Measurements from ENCODE around the gene RPS3. TPM values are rescaled to one million over a fixed set of nuclear protein-coding genes. Genes with fewer than 3 reads are reported as not detected.
A peak's percentile ranks its signal among the peaks of the same experiment; 100 is the strongest.

The RPS3 gene
- total and polyA plus RNA-seq, 2 of the 13 experiments (the other 11 are each of a cell fraction or from before 2014, with no cell fraction given), result 2,143 to 3,616 TPM

GRCh38 chr11:75422248-75423231 is 23.2 kb downstream of the RPS3 start (continued):
- TF ChIP-seq BRF2 (CRISPR knock-in tag; IDR thresholded peaks at IDR 0.05), result no peak
- no peak for TF ChIP-seq ZNF333 (CRISPR knock-in tag; IDR thresholded peaks at IDR 0.05; ENCODE audit: borderline replicate concordance)
- no peak for TF ChIP-seq ZFP41 (CRISPR knock-in tag; IDR thresholded peaks at IDR 0.05; ENCODE audit: borderline replicate concordance)
- TF ChIP-seq ZNF136 (CRISPR knock-in tag; IDR thresholded peaks at IDR 0.05; ENCODE audit: low read depth), result peak; percentile 44; the same call in 1 of the 2 replicates
- TF ChIP-seq SYNCRIP (IDR thresholded peaks at IDR 0.05; ENCODE audit: insufficient read depth, low read depth, low read length), result no peak
- TF ChIP-seq GMEB1 (CRISPR knock-in tag; IDR thresholded peaks at IDR 0.05; ENCODE audit: borderline replicate concordance), result peak; percentile 44; the same call in 1 of the 2 replicates
- TF ChIP-seq TEAD3 (CRISPR knock-in tag; optimal IDR thresholded peaks at IDR 0.05; ENCODE audit: borderline replicate concordance), result peak; percentile 82
- TF ChIP-seq HMG20A (CRISPR knock-in tag; IDR thresholded peaks at IDR 0.05; ENCODE audit: borderline replicate concordance), result 0 out of 2 replicates have a peak, but pooled peaks have one; percentile 24
- TF ChIP-seq ZNF839 (CRISPR knock-in tag; IDR thresholded peaks at IDR 0.05; ENCODE audit: borderline replicate concordance), result 0 out of 2 replicates have a peak, but pooled peaks have one; percentile 45
- no peak for TF ChIP-seq ZNF784 (CRISPR knock-in tag; IDR thresholded peaks at IDR 0.05; ENCODE audit: borderline replicate concordance)
- no peak for TF ChIP-seq ZNF543 (CRISPR knock-in tag; IDR thresholded peaks at IDR 0.05)
- TF ChIP-seq ZNF773 (CRISPR knock-in tag; IDR thresholded peaks at IDR 0.05; ENCODE audit: borderline replicate concordance), result no peak; the same call in 1 of the 2 replicates
- no peak for TF ChIP-seq ZNF878 (CRISPR knock-in tag; IDR thresholded peaks at IDR 0.05)
- no peak for TF ChIP-seq ZNF34 (CRISPR knock-in tag; IDR thresholded peaks at IDR 0.05; ENCODE audit: borderline replicate concordance)
- TF ChIP-seq ZNF354B (CRISPR knock-in tag; IDR thresholded peaks at IDR 0.05), result no peak
- TF ChIP-seq TRIM22 (IDR thresholded peaks at IDR 0.05), result no peak
- TF ChIP-seq ZNF446 (CRISPR knock-in tag; IDR thresholded peaks at IDR 0.05), result no peak
- no peak for TF ChIP-seq ASH2L (IDR thresholded peaks at IDR 0.05; ENCODE audit: insufficient read length, low read depth, low read length)
- TF ChIP-seq ZBTB46 (CRISPR knock-in tag; IDR thresholded peaks at IDR 0.05; ENCODE audit: borderline replicate concordance), result no peak
- TF ChIP-seq CHCHD3 (CRISPR knock-in tag; IDR thresholded peaks at IDR 0.05), result no peak
- TF ChIP-seq TBP (CRISPR knock-in tag; IDR thresholded peaks at IDR 0.05), result no peak
- peak; percentile 27; the same call in 1 of the 2 replicates for TF ChIP-seq ARNTL (CRISPR knock-in tag; IDR thresholded peaks at IDR 0.05)

Measured in HepG2 (cell line).